Erythroblast (primary cell): Measurements from ENCODE around the gene KICS2.

Experiments used
- GATA1 ChIP-seq: IDR thresholded peaks from 2 replicates; pipeline ENCODE4 v1.6.1; 2011; ENCODE audit warnings: low read depth, mild to moderate bottlenecking, control low read depth, low read length, moderate library complexity
- POLR2A ChIP-seq: IDR thresholded peaks from 2 replicates; pipeline ENCODE4 v1.6.1; 2011; ENCODE audit warnings: mild to moderate bottlenecking, low read length

DNA sequence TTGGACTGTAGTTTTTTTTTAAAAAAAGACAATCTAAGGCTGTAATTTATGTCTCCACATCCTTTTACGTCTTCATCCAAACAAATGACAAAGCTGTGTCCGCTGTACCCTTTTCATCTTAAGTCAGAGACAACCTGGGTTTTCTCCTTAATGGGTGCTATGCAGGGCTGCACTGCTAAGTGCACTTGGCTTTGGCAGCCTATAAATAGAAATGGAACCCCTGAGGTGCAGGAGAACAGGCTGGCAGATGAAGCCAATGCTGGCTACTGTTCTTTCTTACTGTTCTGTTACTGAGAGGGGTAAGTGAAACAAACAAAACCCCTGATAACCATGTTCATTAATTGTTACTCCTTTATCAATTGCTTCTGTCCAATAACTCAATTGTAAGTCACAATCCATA lies 47.1 kb upstream of the KICS2 start:
- TF ChIP-seq POLR2A (no peak), GATA1 (no peak)
